Transverse colon (tissue), 4 donors: ENCODE results near the gene ZBTB4. TPM values are rescaled to one million over a fixed set of nuclear protein-coding genes. Genes with fewer than 3 reads are reported as not detected.

ENCODE experiments used
- DNase-seq: peaks from one replicate; pipeline ENCODE4 v3.0.0-alpha.2; 2019
- H3K27ac ChIP-seq, 4 donors: fragments of 200-600 bp; sonication (generic); 2 replicates each; pipeline ENCODE4 v1.5.1; 2016 to 2018; ENCODE audit warnings: inconsistent platforms in 4 of 4
- H3K27me3 ChIP-seq: fragments of 200-600 bp; sonication (generic); 2 replicates; pipeline ENCODE4 v1.5.1; 2017; ENCODE audit warnings: inconsistent platforms
- H3K36me3 ChIP-seq, 4 donors: fragments of 200-600 bp; sonication (generic); 2 replicates each; pipeline ENCODE4 v1.5.1; 2017 to 2019; ENCODE audit warnings: inconsistent platforms in 4 of 4
- H3K4me1 ChIP-seq, 4 donors: fragments of 200-600 bp; sonication (generic); 2 replicates each; pipeline ENCODE4 v1.5.1; 2017 to 2020; ENCODE audit warnings: inconsistent platforms in 4 of 4
- H3K4me3 ChIP-seq, 4 donors: fragments of 200-600 bp; sonication (generic); 1 replicate in 1 of 4; 2 replicates in 3 of 4; pipeline versions ENCODE4 v1.5.1 to v1.6.1; 2017 to 2019; ENCODE audit warnings: inconsistent platforms in 4 of 4
- H3K9me3 ChIP-seq, 2 donors: fragments of 200-600 bp; sonication (generic); 2 replicates each; pipeline ENCODE4 v1.5.1; 2017 to 2019; ENCODE audit warnings: inconsistent platforms in 2 of 2
- CTCF ChIP-seq, 5 experiments: fragments of 200-600 bp in 3 of 5; fragments of 450-650 bp in 2 of 5; sonication (generic) in 3 of 5; IDR thresholded peaks; 1 replicate in 2 of 5; 2 replicates in 3 of 5; pipeline ENCODE4 v1.5.1; 2016 to 2017; ENCODE audit warnings: antibody characterized with exemption in 5 of 5, inconsistent platforms in 3 of 5, mild to moderate bottlenecking in 2 of 5, moderate library complexity in 1 of 5
- EP300 ChIP-seq: sonication (generic); formaldehyde crosslinking; IDR thresholded peaks from one replicate; pipeline ENCODE4 v1.6.1; 2017; ENCODE audit warnings: antibody characterized with exemption, low read depth
- POLR2A ChIP-seq: fragments of 450-650 bp; IDR thresholded peaks from one replicate; pipeline ENCODE4 v1.6.1; 2016; ENCODE audit warnings: antibody characterized with exemption, mild to moderate bottlenecking, moderate library complexity
- POLR2AphosphoS5 ChIP-seq, 3 donors: sonication (generic); formaldehyde crosslinking; IDR thresholded peaks; one replicate each; pipeline ENCODE4 v1.6.1; 2016; ENCODE audit warnings: antibody characterized with exemption in 3 of 3
- WGBS, 2 donors: methylation state at CpG; one replicate each; pipeline ENCODE4 v1.1.5; 2018; ENCODE audit warnings: low coverage in 1 of 2; 5-methylcytosine and 5-hydroxymethylcytosine counted together
- in situ Hi-C, 4 donors: fragments of 200-750 bp; cut with MboI; loops; one replicate each; pipeline versions ENCODE4 v1.15.0 to v1.15.1; 2017; ENCODE audit warnings: low sequenced_read_pairs in 3 of 4, low pct_ligation_motif_present in 1 of 4, low pct_unique_long_range_greater_than_20kb in 1 of 4
- intact Hi-C: fragments of 100-400 bp; cut with DNase I; formaldehyde crosslinking; loops from one replicate; pipeline ENCODE4 v1.15.1; 2023; ENCODE audit warnings: low total_unique reads
- total RNA-seq, 4 donors: library from RNA; depleted of rRNA; stranded (reverse); fragments of >200 nt; gene quantifications; one replicate each; pipeline ENCODE4 v1.1.0, GENCODE V29; 2016

ZBTB4 gene
- total RNA-seq, 4 donors from 2014 or later = 18.3 to 48.6 (median 23.2) TPM

GRCh38 chr17:7435676-7436555, 43.5 kb downstream of the ZBTB4 start:
- WGBS, 2 donors = 7% methylated on average over 48 of the region's 49 CpGs; no CpG with 5 or more reads in 1 of the 2 donors
- Histone ChIP-seq H3K27ac (peak overlapping the region; percentile 82 to 90 (median 87)), H3K9me3 (no peaks in the 10 kb centered on the region), H3K4me3 (peak overlapping the region; percentile 33 to 79 (median 53)), H3K36me3 (no peaks in the 10 kb centered on the region), H3K27me3 (peaks cover 32% of the 10 kb centered on the region), H3K4me1 (peaks cover 26 to 51% (median 42%) of the 10 kb centered on the region in 4 donors)
- intact Hi-C loops = no loop called here
- peak; percentile 69 for DNase-seq
- peak in 1 of 3 donors; percentile 14 for TF ChIP-seq POLR2AphosphoS5 (IDR thresholded peaks at IDR 0.05)
- TF ChIP-seq CTCF (IDR thresholded peaks at IDR 0.05) = peak in 3 of 5 experiments; percentile 24 to 25 (median 24)
- no peak for TF ChIP-seq EP300
- TF ChIP-seq POLR2A = peak; percentile 43
- in situ Hi-C loops = loop anchor here in 2 of 4 donors (10.0 kb wide), 2 partner anchors 71 to 81 kb away; partner anchors contain the start of genes KCTD11 (in 1 of the 2) and TMEM95 (in 1 of the 2)

- no peak overlapping the region for H3K27ac ChIP-seq
- intact Hi-C loops (no loop called here), in situ Hi-C loops (loop anchor here in 2 of 4 donors (10.0 kb wide), 2 partner anchors 67 to 77 kb away; partner anchors contain the start of genes KCTD11 (in 1 of the 2) and TMEM95 (in 1 of the 2))
- 94% methylated on average over 11 of the region's 11 CpGs; no CpG with 5 or more reads in 1 of the 2 donors for WGBS, 2 donors
- no peak for DNase-seq
- H3K4me1 ChIP-seq = peaks cover 11 to 22% (median 19%) of the 10 kb centered on the region in 4 donors
- H3K4me3 ChIP-seq = no peak overlapping the region
- H3K9me3 ChIP-seq = no peaks in the 10 kb centered on the region
- H3K36me3 ChIP-seq = no peaks in the 10 kb centered on the region
- TF ChIP-seq POLR2AphosphoS5 (IDR thresholded peaks at IDR 0.05) = no peak
- no peak for TF ChIP-seq POLR2A
- TF ChIP-seq EP300 = no peak
- no peak for TF ChIP-seq CTCF (IDR thresholded peaks at IDR 0.05)
- H3K27me3 ChIP-seq = no peaks in the 10 kb centered on the region
Measured at GRCh38 chr17:7432296-7432695, 47.1 kb downstream of the ZBTB4 start.

- TF ChIP-seq POLR2A (no peak), EP300 (no peak), CTCF (IDR thresholded peaks at IDR 0.05) (no peak), POLR2AphosphoS5 (IDR thresholded peaks at IDR 0.05) (no peak)
- Histone ChIP-seq H3K4me3 (no peak overlapping the region), H3K9me3 (no peaks in the 10 kb centered on the region), H3K36me3 (no peaks in the 10 kb centered on the region), H3K27ac (no peak overlapping the region), H3K4me1 (peaks cover 3 to 12% (median 8%) of the 10 kb centered on the region in 4 donors), H3K27me3 (no peaks in the 10 kb centered on the region)
- WGBS, 2 donors = 85 to 100% methylated on average over 1 of the region's 1 CpG
- no peak for DNase-seq
- intact Hi-C loops = no loop called here
- in situ Hi-C loops = loop anchor here in 2 of 4 donors (10.0 kb wide), 2 partner anchors 66 to 76 kb away; partner anchors contain the start of genes KCTD11 (in 1 of the 2) and TMEM95 (in 1 of the 2)
Measured at GRCh38 chr17:7431231-7431630, 48.2 kb downstream of the ZBTB4 start.

GRCh38 chr17:7429722-7430121, 49.7 kb downstream of the ZBTB4 start:
- H3K4me3 ChIP-seq = no peak overlapping the region
- H3K9me3 ChIP-seq = no peaks in the 10 kb centered on the region
- no peaks in the 10 kb centered on the region for H3K27me3 ChIP-seq
- intact Hi-C loops (no loop called here), in situ Hi-C loops (loop anchor here in 2 of 4 donors (10.0 kb wide), 2 partner anchors 65 to 75 kb away; partner anchors contain the start of genes KCTD11 (in 1 of the 2) and TMEM95 (in 1 of the 2))
- H3K4me1 ChIP-seq = peaks cover 0 to under 1% (median 0%) of the 10 kb centered on the region in 4 donors
- TF ChIP-seq POLR2A (no peak), CTCF (IDR thresholded peaks at IDR 0.05) (no peak), POLR2AphosphoS5 (IDR thresholded peaks at IDR 0.05) (no peak), EP300 (no peak)
- H3K36me3 ChIP-seq = no peaks in the 10 kb centered on the region
- 80 to 93% methylated on average over 1 to 10 of the region's 10 CpGs for WGBS, 2 donors
- no peak overlapping the region for H3K27ac ChIP-seq
- no peak for DNase-seq
